ENCODE measurements around the gene HBZ.

- TF ChIP-seq CTCF (IDR thresholded peaks at IDR 0.05 in 2 of 3, conservative IDR thresholded peaks at IDR 0.05 in 1 of 3; ENCODE audit: insufficient read depth in 2 of 3, low read depth in 1 of 3, low read length in 3 of 3) (no peak), ZNF780A (CRISPR knock-in tag; IDR thresholded peaks at IDR 0.05) (no peak)
Observed at GRCh38 chr16:120756-121155, 31.7 kb upstream of the HBZ start.
